ENCODE measurements around the gene EDIL3.

EDIL3 gene

DNA sequence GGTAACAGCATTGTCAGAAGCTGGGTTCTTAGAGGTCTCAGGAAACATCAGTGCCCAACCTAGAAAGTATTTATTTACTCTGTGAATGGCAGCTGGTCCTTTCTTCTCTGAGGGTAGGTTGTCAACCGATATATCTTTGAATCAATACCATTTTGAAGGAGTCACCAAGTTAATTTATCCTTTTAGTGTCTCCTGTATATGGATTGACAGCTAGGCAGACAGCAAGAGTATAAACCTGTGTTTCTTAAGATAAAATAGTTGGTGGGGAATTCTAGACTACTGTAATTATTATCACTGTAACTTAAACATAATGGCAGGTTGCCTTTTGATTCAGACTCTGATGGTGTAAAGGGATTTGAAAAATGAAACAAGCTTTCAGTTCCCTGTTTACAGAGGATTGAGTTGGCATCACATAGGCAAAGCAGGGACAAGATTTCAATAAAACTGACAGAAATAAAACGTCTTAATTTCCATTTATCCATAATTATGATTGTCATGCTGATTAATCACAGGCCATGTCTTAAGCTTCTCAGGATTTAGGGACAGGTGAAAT is 473.2 kb downstream of the EDIL3 start:
- DNase-seq (ENCODE audit: low spot score) = no peak

DNA sequence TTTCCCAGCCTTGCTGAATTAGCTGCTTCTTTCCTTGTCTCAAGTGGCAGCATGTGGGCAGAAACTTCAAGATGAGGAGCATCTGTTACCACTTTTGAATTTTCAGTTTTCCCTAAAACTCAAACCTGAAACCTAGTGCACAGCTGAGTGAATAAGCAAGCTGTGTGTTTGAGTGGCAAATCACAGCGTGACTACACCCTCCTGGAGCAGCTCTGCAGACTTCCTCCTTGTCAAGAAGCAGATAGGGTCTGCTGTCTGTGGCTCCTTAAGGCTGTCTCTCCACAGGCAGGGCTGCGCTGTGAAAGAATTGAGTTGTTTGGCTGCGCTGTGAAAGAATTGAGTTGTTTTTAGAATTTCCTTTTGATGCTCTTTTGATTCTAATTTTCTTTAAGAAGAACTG is 484.4 kb downstream of the EDIL3 start:
- no peak for DNase-seq (ENCODE audit: low spot score)

DNA sequence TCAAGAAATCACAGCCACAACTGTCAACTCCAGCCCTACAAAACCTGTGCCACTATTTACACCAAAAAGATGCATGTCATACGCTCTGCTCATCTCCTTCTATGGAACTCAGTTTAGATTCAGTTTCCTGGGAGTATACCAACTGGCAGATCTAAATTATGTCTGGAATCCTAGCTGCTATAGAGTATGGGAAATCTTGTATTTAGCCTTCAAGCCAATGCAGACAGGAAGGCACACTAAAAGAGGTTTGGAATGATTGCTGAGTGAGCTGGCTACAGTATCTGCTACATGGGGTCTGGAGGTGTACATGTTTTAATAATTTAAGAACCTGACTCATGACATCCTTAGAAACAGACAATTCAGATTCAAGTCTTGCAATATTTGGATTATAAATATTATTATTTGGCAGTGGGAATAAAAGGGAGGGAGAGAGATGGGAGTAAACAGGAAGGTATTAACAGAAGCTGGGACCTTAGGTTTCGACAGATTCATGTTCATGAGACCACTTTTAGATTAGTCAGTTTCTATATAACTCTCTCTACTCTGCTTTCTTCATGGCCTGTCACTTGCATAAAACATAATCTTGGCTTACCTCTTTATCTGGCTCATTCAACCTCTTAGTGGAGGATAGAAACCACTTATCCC is 485.2 kb downstream of the EDIL3 start:
- no peak for DNase-seq (ENCODE audit: low spot score)

DNA sequence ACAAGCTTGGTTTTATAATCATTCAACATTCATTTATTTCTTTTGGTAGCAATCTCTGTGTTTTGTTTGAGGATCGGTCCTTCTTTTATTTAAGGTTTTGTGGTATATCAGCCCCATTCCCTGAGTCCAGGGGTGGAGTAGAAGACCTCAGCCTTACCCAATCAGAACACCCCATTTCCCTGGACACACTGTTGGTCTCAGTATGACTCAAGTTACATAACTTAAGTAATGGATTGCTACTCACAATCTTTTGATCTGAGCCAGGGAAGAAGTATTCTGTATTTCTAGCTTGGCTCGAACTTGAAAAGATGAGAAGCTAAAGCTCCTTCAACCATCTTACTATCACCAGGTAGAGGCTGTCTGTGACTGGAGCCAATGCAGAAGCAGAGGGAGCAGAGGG is 488.8 kb downstream of the EDIL3 start:
- DNase-seq (ENCODE audit: low spot score) = no peak

DNA sequence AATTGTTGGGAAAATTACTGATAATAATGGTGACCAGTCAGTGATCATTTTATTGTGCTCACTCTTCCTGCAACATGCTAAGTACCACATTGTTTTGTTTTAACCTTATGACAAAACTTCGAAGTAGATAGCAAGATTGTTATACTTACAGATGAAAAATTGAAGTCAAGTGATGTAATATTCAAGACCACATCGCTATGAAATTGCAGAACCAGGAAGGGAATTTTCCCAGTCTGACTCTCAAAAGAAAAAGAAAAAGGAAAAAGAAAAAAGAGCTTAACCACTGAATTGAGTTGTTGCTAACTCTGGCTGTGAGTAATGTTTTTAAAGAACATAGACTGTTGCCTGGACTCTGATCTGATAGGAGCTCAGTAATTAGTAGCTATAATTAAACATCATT is 493.4 kb downstream of the EDIL3 start:
- no peak for DNase-seq (ENCODE audit: low spot score)
